ENCODE measurements around the gene CPLX1. TPM values are rescaled to one million over a fixed set of nuclear protein-coding genes. Genes with fewer than 3 reads are reported as not detected.

CPLX1 gene
- total RNA-seq, 1 experiment from 2014 or later = 14.5 TPM

DNA sequence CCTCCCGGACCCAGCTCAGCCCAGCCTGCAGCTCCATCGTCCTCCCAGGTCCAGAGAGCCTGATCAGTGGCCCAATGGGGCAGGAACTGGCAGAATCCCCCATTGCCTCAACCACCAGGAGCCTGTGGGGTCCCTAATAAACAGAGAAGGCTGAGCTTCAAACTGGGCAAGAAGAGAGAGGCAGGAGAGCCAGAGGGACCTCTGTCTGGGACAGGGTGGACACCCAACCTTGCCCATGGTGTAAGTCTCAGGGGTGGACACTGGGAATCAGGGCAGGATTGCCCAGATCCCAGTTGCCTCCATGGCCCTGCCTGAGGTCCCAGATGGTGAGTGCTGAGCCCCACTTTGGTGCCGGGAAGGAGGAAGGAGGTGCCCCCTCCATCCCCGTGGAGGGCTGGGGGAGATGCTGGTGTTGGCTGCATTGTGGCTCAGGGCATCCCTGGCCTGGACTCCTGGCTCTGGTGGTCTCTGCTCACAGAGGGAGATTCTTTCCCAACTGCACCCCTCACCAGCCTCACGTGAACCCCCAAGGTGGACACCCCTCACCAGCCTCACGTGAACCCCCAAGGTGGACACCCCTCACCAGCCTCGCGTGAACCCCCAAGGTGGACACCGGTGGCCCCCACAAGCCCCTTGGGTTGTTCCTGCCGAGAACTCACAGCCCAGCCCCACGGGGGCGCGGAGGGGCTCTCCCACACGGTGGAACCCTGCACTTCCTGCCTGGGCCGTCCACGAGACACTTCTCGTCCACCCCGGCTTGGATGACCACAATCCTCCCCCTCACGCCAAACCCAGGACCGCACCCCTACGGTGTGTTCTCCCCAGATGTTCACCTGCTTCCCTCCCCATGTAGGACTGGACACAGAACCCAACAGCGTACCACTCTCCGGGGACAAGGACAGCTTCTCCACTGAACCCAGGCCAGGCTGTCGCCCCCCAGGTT lies 5.4 kb downstream of the CPLX1 start:
- H3K9ac ChIP-seq (ENCODE audit: low read length) = no peak overlapping the region
- no peak overlapping the region for H3K27ac ChIP-seq (ENCODE audit: low read depth, low read length)
- H3K27me3 ChIP-seq (ENCODE audit: insufficient read depth, low read length) = no peaks in the 10 kb centered on the region
- H3K79me2 ChIP-seq (ENCODE audit: insufficient read depth, low read length) = no peaks in the 10 kb centered on the region
- no peak overlapping the region for H3K4me3 ChIP-seq (replicated peaks in 1 of 2; ENCODE audit: low read depth in 1 of 2, low read length in 2 of 2)
- DNase-seq (ENCODE audit: low read depth, low spot score) (no peak), ATAC-seq (no peak)
- no peaks in the 10 kb centered on the region for H3K9me2 ChIP-seq (ENCODE audit: insufficient read depth)
- BruUV-seq (replicated peaks) = no TSS peak
- TF ChIP-seq EZH2phosphoT487 (IDR thresholded peaks at IDR 0.05; ENCODE audit: borderline replicate concordance) (no peak), EZH2 (IDR thresholded peaks at IDR 0.05) (no peak), ATF3 (IDR thresholded peaks at IDR 0.05) (no peak), POLR2A (IDR thresholded peaks at IDR 0.05; ENCODE audit: borderline replicate concordance, extremely low read depth, insufficient read depth, insufficient read length) (no peak), SP1 (IDR thresholded peaks at IDR 0.05; ENCODE audit: low read depth) (no peak), ZFX (IDR thresholded peaks at IDR 0.05) (no peak), REST (IDR thresholded peaks at IDR 0.05; ENCODE audit: low read depth) (no peak), CBX3 (IDR thresholded peaks at IDR 0.05; ENCODE audit: low read depth) (no peak), JUND (IDR thresholded peaks at IDR 0.05) (no peak)
- TF ChIP-seq, protein P1, sequence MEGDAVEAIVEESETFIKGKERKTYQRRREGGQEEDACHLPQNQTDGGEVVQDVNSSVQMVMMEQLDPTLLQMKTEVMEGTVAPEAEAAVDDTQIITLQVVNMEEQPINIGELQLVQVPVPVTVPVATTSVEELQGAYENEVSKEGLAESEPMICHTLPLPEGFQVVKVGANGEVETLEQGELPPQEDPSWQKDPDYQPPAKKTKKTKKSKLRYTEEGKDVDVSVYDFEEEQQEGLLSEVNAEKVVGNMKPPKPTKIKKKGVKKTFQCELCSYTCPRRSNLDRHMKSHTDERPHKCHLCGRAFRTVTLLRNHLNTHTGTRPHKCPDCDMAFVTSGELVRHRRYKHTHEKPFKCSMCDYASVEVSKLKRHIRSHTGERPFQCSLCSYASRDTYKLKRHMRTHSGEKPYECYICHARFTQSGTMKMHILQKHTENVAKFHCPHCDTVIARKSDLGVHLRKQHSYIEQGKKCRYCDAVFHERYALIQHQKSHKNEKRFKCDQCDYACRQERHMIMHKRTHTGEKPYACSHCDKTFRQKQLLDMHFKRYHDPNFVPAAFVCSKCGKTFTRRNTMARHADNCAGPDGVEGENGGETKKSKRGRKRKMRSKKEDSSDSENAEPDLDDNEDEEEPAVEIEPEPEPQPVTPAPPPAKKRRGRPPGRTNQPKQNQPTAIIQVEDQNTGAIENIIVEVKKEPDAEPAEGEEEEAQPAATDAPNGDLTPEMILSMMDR (IDR thresholded peaks at IDR 0.05 in 2 of 3, conservative IDR thresholded peaks at IDR 0.05 in 1 of 3; ENCODE audit: borderline replicate concordance in 1 of 3, insufficient read depth in 1 of 3, low read depth in 2 of 3, low read length in 2 of 3) = no peak
- POLR2A ChIA-PET = no interaction called here
- RAD21 ChIA-PET (ENCODE audit: low non-redundant PET in 1 of 2, low total read pairs in 2 of 2, uncharacterized antibody in 2 of 2, unreplicated experiment in 2 of 2) = no interaction called here
- H3K4me1 ChIP-seq (ENCODE audit: control insufficient read depth in 1 of 2, insufficient read depth in 2 of 2, low read length in 2 of 2) = peaks cover 0 to 3% of the 10 kb centered on the region in 2 experiments; a peak in 1 of 4 replicates
- H4K20me1 ChIP-seq (ENCODE audit: insufficient read depth) = no peaks in the 10 kb centered on the region
- H3K9me3 ChIP-seq (ENCODE audit: control insufficient read depth in 1 of 2, insufficient read depth in 1 of 2, low read depth in 1 of 2, low read length in 2 of 2) = no peaks in the 10 kb centered on the region
- intact Hi-C loops (cut with micrococcal nuclease) = no loop called here
- no peaks in the 10 kb centered on the region for H3K36me3 ChIP-seq (ENCODE audit: control insufficient read depth in 1 of 2, insufficient read depth in 2 of 2, low read length in 2 of 2)
- CTCF ChIA-PET = no interaction called here
- no peak overlapping the region for H2AFZ ChIP-seq (ENCODE audit: low read depth, low read length, poor library complexity, severe bottlenecking)
- no peak overlapping the region for H3K4me2 ChIP-seq (ENCODE audit: low read length)
